GM18858 (cell line): ENCODE measurements around the gene SRGAP3.
"Not testable (repeated sequence)": the region's sequence is repeated elsewhere in the genome, so short reads cannot be mapped to it uniquely, and the experiment has no call there.

ENCODE experiments used
- ATAC-seq: cut with Tn5 transposase; IDR thresholded peaks from one replicate; pipeline ENCODE4 v1.9.1; 2021; ENCODE audit not compliant: unreplicated experiment

Gene SRGAP3

GRCh38 chr3:9249273-9250192 lies at the start of gene SRGAP3:
Gene SRGAP3 (minus strand): TSS chr3:9249646. CDS start chr3:9248951, 695 bp downstream.
- ATAC-seq: peak; percentile 100

DNA sequence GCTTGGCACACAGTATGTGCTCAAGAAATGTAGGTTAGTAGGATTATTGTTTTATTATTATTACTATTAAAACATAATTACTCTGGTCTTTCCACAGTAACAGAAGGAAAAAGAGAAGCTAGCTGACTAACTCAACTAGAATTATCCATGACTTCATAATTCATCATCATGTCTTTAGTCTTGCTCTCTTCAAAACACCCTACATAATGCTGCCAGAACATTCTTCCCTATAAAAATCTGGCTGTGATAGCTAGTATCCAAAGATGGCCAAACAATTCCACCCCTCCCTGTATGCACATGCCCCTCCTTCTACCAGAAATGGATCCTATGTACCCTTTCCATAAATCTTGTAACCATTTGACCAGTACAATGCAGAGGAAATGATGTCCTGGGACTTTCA lies 48.8 kb upstream of the SRGAP3 start:
- ATAC-seq: no peak

- ATAC-seq: no peak
These were observed 46.8 kb upstream of the SRGAP3 start for GRCh38 chr3:9296241-9296640.

DNA sequence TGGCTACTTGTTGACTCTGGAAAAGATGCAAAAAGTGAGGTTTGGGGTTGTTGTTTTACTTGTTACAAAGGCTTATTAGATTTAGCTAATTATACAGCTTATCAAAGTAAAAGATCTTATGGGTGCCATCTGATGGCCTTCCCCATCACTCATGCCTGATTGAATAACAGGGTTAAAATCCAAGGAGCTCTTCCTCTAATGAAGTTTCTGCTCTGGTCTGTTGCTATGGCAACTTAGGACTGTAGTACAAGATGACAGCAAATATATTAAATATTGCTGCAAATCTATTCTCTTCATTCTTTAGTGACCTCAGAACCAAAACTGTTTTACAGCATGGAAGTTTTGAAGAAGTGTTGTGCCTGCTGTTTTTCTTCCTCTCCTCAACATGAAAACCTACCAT lies 45.6 kb upstream of the SRGAP3 start:
- ATAC-seq: no peak

DNA sequence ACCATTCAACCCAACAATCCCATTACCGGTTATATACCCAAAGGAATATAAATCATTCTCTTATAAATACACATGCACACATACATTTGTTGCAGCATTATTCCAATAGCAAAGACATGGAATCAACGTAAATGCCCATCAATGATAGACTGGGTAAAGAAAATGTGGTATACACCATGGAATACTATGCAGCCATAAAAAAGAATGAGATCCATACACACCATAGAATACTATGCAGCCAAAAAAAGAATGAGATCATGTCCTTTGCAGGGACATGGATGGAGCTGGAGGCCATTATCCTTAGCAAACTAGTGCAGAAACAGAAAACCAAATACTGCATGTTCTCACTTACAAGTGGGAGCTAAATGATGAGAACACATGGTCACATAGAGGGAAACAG lies 44.5 kb upstream of the SRGAP3 start:
- ATAC-seq: not testable (repeated sequence)

- no peak for ATAC-seq
These were observed 43.6 kb upstream of the SRGAP3 start for GRCh38 chr3:9293076-9293475.

- ATAC-seq: no peak
These were observed 43.1 kb upstream of the SRGAP3 start for GRCh38 chr3:9292516-9292915.

DNA sequence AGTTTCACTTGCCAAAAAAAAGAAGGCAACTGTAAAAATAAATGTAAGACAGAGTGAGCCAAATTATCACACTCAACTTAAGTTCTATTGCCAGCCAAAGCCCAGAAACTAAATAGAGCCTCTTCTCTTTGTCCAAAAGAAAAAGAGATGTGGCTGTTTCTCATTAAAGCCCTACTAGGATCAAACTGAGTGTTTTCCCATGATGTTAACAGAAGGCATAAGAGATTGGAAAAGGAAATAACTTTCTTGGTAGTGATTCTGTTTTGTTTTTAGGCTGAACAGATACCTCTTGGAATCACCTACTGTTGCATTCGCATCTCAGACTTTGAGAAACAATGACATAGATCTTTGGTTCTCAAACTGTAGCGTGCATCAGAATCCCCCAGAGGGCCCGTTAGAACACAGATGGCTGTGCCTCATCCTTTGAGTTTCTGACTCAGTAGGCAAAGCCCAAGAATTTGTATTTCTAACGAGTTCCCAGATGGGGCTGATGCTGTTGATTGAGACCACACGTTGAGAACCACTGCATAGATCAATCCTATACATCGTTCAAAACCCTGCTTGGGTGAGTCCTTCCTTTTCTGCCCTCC lies 42.5 kb upstream of the SRGAP3 start:
- ATAC-seq: no peak

DNA sequence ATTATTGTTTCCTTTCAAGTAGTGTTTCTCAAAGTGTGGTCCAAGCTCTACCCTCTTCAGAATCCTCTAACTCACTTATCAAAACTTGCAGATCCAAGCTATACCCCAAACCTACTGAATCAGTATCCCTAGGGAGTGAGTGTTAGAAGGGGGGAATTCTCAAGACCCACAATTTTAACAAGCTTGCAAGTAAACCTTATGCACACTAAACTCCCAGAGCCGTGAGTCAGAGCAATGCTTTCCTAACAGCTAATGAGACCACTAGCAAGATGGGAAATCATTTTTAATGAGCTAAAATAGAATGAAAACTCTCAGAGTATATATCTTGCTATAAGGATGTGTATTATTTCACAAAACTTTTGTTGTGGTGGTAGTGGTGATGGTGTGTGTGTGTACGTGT lies 41.1 kb upstream of the SRGAP3 start:
- ATAC-seq: no peak

- not testable (repeated sequence) for ATAC-seq
These were observed 32.1 kb upstream of the SRGAP3 start for GRCh38 chr3:9281533-9281932.

DNA sequence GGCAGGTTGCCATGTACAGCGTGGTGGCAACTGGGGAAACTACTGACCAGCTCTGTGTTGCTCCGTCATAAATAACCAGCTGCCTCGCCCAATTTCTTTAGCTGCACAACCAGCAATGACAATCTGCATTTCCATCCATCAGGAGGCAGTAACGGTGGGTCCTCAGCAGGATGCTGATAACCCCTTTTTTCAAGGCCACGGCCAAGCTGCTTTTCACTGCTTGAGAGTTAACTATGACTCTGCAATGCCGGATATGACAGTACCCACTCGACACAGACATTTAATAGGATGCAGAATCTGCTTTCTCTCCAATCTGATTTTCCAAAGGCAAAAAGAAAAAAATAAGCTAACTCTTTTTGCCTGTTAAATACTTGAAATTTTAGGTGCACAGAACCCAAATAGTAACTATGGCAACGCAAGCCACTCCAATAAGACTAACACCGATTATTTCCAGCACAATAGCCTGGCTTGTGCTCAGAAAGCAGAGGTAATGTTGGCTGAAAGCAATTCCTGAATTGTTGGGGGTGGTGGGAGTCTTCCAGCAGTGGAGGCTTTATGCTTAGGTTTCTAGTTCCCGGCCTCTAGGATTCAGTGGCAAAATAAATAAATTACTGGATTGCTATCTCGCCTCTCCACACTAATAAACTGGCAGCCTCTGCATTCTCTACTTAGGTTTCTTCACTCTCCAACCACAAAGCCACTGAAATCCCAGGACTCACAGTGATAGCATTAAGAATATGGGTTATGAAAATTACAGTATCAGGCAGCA lies 31.2 kb upstream of the SRGAP3 start:
- ATAC-seq: no peak

GRCh38 chr3:9279966-9280365 lies 30.5 kb upstream of the SRGAP3 start:
- ATAC-seq: no peak

- no peak for ATAC-seq
These were observed 29.1 kb upstream of the SRGAP3 start for GRCh38 chr3:9278498-9278897.

DNA sequence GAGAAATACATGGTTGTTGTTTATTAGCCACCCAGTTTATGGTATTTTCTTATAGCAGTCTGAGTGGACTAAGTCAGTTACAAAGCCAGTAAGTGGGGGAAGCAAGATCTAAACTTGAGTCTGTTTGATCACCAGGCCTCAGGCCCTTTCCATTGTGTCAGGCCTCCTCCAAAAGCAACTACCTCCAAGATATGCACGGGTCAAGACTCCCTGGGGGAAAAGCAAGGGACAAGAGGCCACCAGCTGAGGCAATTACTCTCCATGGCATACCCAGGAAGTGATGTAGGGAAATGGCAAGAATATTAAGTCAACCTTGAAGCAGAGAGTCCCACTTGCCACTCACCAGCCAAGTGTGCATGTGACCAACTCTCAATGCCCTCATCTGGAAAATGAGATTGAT lies 28.6 kb upstream of the SRGAP3 start:
- no peak for ATAC-seq

DNA sequence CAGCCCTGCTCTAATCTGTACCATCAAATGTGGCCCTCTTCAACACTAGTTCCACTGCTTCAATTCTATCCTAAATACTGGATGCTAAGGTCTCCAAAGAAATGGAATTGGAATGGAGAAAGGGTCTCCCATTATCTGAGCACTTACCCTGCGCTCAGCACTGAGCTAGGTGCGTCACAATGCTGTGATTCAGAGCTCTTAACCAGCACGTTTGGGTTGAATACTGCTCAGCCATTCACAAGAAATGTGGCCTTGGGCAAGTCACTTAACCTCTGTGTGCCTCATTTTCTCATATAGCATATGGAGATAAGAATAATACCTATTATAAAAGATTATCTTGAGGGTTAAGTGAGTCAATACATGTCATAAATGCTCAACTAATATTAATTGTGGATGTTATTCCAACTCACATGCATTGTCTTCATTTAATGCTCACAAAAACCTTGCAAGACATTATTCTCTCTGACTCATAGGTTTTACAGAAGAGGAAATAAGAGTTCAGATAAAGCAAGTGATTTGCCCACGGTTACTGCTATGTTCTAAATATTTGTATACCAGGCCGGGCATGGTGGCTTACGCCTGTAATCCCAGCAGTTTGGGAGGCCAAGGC lies 27.4 kb upstream of the SRGAP3 start:
- no peak for ATAC-seq

DNA sequence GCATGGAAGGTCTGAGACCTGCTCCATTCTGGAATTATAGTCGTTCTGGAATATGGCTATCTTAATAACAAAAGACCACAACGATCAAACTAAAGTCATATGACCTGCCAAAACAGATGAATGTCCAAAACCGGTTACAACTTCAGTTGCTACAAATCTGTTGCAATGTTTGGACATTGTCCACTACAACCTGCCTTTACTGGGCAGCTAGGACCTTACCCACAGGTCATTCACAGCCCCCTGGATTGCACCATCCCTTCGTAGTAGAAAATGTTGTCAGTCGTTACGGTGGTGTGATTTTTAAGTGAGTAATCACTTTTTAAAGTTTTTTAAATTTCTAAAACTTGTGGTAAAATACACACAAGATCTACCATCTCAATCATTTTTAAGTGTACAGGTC lies 22.5 kb upstream of the SRGAP3 start:
- ATAC-seq: no peak

GRCh38 chr3:9270704-9271103 lies 21.3 kb upstream of the SRGAP3 start:
- no peak for ATAC-seq

- ATAC-seq: no peak
These were observed 17.3 kb upstream of the SRGAP3 start for GRCh38 chr3:9266716-9267115.

- no peak for ATAC-seq
These were observed 10.9 kb upstream of the SRGAP3 start for GRCh38 chr3:9260305-9260704.

GRCh38 chr3:9257092-9257491 lies 7.6 kb upstream of the SRGAP3 start:
- ATAC-seq: no peak

GRCh38 chr3:9255976-9256375 lies 6.5 kb upstream of the SRGAP3 start:
- ATAC-seq: no peak
